GM10847 (cell line): ENCODE data around the gene PNPLA6.

ENCODE experiments used
- POLR2A ChIP-seq: IDR thresholded peaks from 2 replicates; pipeline ENCODE4 v1.6.1; 2011; ENCODE audit not compliant: insufficient read length; ENCODE audit errors: extremely low read depth

The PNPLA6 gene

DNA sequence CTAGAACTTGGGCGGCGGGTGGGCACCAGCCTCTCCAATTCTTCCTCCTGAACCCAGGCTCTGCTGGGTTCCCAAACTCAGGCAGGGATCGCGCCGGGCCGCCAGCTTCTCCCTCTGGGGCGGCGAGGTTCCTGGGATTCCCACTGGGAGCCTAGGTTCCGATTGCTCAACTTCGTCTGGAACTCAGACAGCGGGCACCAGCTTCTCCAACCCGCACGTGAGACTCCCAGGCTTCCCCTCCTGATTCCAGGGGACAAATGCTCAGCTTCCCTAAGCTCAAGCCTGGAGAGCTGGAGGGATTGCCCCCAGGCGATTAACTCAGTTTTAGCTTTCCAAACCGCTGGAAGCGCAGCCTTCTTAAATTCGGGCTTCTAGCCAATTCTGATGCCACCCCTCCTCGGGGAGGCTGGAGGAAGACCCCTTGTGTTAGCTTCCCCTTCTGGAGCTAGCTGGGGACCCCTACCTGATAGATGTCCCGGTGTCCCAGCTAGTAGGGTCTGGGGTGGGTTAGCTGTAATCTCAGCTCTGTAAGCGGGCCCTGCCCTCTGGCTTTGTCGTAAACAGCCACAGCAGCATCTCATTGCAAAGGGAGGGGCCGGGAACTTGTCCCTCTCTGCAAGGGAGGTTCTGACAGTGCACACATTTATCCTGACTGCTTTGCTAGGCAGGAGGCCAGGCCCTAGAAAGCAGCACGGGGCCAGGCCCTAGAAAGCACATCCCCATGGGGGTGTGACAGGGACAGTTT, 12.4 kb upstream of the PNPLA6 start:
- no peak for TF ChIP-seq POLR2A

GRCh38 chr19:7524523-7524922, 11.0 kb upstream of the PNPLA6 start:
- TF ChIP-seq POLR2A = no peak

GRCh38 chr19:7524992-7525739, 10.4 kb upstream of the PNPLA6 start:
- TF ChIP-seq POLR2A = no peak

GRCh38 chr19:7526059-7526929, 9.2 kb upstream of the PNPLA6 start:
- TF ChIP-seq POLR2A = no peak

DNA sequence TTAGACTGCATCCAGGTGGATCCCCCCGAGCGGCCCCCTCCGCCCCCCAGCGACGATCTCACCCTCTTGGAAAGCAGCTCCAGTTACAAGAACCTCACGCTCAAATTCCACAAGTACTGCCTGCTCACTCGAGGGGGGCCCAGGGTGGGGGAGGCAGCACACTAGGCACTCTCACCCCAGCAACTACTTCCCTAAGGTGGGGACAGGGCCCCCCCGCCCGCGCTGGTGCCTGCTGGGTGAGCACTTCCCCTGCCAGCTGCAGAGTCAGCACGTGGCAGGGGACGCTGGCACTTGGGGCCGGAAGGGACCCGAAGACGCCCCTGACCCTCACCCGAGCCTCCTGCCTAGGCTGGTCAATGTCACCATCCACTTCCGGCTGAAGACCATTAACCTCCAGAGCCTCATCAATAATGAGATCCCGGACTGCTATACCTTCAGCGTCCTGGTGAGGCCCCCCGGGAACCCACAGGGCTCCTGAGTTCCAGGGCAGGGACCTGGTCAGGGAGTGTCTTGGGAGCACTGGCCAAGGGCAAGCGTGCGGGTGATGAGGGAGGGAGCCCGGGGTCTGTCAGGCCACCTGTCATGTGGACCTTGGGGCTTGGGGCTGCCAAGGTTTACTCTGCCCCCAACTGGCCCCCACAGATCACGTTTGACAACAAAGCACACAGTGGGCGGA, 7.9 kb upstream of the PNPLA6 start:
- no peak for TF ChIP-seq POLR2A

GRCh38 chr19:7528192-7528519, 7.4 kb upstream of the PNPLA6 start:
- no peak for TF ChIP-seq POLR2A

DNA sequence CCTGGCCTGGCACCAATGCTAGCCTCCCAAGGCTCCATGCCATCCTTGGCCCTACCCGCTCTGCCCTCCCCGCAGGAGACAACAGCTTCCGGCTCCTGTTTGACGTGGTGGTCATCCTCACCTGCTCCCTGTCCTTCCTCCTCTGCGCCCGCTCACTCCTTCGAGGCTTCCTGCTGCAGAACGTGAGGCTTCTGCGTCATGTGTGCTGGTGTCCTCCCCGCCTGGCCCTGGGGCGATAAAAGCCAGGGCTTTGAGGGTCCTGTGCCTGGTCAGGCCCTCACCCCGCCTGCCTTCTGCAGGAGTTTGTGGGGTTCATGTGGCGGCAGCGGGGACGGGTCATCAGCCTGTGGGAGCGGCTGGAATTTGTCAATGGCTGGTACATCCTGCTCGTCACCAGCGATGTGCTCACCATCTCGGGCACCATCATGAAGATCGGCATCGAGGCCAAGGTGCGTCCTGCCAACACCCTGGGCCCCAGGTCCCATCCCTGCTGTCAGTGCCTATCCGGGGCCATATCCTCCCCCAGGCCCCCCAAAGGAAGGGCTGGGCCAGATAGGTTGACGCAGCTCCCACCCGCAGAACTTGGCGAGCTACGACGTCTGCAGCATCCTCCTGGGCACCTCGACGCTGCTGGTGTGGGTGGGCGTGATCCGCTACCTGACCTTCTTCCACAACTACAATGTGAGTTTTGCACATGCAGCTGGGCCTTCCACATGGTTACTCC, 6.8 kb upstream of the PNPLA6 start:
- TF ChIP-seq POLR2A = no peak

DNA sequence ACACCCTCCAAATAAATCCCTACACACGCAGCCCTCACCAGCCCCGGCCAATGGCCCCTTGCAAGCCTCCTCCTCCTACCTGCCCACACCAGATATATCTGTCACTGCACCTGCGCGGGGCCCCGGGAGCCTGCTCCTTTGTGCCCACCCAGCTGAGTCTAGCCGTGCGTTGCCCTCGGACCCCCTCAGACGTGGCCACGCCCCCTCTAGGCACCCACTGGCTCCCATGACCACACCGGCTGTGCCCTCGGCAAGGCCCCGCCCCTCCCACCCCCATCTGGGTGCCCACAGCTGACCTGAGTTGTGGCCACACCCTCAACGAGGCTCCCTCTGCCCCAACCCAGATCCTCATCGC, 6.3 kb upstream of the PNPLA6 start:
- TF ChIP-seq POLR2A = no peak

- no peak for TF ChIP-seq POLR2A
These were observed 5.7 kb upstream of the PNPLA6 start for GRCh38 chr19:7529610-7530490.

- TF ChIP-seq POLR2A = no peak
These were observed 2.1 kb upstream of the PNPLA6 start for GRCh38 chr19:7533281-7533885.

- TF ChIP-seq POLR2A = no peak
These were observed 1.5 kb upstream of the PNPLA6 start for GRCh38 chr19:7533925-7534480.

GRCh38 chr19:7534531-7535046, 928 bp upstream of the PNPLA6 start:
- TF ChIP-seq POLR2A = no peak
